Skin of body (tissue), 2 donors: ENCODE results near the gene KCNK15. TPM values are rescaled to one million over a fixed set of nuclear protein-coding genes. Genes with fewer than 3 reads are reported as not detected.

ENCODE experiments used
- DNase-seq: peaks from one replicate; lab custom pipeline; 2025; lab: John Stamatoyannopoulos, UW
- total RNA-seq: library from RNA; depleted of rRNA; stranded (reverse); fragments of >200 nt; gene quantifications from one replicate; pipeline ENCODE4 v1.2.3, GENCODE V29; 2014

The KCNK15 gene
- total RNA-seq, 1 donor from 2014 or later, result 0.59 TPM

DNA sequence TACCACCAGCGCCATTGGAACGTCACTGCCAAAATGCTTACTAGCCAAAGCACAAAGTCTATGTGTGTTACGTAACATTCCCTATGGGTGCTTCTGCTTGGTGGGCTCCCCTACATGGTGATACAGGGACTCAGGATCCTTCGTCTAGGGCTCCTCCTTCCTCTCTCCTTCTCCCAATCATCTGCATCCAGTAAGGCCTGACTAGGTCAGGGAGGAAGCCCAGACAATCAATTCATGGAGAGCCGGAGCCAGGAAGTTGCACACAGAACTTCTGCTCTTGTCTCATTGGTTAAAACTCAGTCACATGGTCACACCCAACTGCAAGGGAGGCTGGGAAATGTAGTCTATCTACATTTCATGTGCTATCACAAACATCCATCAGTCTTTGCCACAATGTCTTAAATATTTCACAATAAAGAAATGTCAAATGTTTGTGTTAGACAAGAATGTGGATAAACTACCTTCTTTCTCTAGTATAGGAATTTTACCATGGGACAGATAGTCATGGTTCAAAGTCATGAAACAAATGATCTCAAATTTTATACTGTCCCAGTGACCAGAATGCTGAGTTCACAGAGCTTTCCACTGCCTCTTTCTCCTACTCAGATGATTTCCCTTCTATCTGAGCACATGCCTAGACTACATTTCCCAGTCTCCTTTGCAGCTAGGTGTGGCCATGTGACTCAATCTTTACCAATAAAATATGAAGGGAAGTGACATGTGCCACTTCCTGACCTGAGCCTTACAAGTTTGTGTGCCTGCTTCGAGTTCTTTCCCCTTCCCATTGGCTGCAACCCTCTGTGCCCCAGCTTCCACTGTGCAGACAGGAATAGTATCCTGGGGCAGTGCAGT is 9.3 kb upstream of the KCNK15 start:
- DNase-seq, result peak; percentile 78

DNA sequence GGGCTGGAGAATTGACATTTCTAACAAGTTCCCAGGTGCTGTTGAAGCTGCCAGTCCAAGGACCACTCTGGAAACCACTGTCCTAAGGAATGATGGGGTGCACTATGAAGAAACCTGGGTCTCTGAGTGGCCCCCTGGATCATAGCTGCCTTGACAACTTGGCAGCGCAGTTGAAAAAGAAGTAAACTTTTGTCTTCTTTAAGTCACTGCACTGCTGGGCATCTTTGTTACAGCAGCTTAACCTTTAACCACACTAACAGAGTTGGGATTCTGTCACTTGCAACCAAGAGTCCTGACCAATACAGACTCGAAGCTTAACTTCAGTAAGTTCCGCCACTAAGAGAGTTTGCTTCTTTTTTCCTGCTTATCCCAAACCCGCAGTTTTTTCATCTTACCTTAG is 8.5 kb upstream of the KCNK15 start:
- no peak for DNase-seq

DNA sequence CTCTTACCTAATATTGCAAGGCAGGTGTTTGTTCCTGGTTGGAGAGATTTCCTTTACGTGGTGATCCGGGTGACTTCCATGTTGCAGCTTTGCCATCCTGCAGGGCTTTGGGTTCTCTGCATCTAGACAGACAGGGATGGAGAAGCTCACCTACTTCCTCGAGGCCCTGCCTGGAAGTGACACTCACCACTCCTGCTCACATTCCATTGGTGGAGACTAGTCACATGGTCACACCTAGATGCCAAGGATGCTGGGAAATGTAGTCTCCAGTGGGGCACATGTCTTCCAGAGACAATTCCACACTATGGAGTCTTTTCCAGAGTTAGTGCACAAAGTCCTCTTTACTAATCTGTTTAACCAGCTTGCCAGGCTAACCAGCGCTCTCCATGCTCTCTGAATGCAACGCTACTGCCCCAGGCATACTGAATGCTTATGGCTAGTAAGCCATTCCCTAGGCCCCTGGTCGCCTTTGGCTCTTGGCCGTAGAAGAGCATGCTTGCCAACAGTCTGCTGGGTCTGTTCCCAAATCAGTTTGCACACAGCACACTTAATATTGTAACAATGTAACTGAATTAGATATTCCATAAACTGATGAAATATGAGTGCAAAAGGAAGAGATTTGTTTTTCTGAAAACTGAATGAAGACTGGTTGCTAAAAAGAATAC is 6.7 kb upstream of the KCNK15 start:
- peak; percentile 43 for DNase-seq

DNA sequence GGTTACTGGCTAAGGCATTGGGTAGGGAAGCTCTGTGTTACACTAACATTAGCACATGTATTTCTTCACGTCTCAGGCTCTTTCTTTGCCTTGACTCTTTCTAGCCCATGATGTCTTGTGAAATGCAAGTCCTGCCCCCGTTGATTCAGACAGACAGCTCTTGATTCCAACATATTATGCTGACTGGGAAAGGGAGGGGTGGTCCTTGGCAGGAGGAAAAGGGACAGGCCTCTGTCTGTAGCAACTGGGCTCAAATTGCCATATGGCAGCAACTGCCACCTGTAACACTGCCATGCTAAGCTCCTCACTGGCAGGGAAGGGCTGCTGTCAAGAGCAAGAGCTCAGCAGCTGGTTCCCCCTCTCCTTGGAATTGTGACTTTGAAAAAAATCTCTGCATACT is 5.7 kb upstream of the KCNK15 start:
- DNase-seq, result no peak

DNA sequence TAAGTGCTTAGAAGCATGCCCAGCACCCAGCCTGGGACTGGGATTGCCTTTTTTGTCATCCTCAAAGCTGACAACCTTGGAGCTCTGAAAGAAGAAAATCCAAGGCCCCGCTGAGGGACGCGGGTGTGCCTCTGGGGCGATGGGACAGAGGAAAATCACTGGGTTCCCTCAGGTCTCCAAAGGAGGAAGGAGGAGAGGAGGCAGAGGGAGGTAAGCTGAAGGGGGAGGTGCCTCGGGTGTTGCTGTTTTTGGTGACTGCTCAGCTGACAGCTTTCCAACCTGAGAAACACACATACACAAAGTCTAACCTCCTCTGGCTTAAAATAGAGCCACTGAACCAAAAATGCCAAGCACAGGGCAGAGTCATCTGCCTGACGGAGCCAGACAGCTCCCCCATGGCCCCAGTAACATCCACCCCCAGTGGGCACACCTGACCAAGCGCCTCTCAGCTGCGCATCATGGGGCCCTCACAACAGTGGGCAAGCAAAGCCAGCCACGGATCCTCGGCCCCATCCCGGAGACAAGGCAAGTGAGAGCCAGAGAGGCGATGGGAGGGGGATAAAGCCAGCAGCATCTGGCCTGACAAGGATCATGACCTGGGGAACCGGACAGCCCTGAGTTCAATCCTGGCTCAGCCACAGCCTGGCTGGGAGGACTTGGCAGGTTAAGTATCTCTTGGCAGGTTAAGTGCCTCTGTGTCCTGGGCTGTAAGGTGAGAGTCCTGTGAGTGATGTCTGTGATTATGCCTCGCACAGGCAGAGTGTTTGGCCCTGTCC is 3.2 kb upstream of the KCNK15 start:
- DNase-seq, result no peak

DNA sequence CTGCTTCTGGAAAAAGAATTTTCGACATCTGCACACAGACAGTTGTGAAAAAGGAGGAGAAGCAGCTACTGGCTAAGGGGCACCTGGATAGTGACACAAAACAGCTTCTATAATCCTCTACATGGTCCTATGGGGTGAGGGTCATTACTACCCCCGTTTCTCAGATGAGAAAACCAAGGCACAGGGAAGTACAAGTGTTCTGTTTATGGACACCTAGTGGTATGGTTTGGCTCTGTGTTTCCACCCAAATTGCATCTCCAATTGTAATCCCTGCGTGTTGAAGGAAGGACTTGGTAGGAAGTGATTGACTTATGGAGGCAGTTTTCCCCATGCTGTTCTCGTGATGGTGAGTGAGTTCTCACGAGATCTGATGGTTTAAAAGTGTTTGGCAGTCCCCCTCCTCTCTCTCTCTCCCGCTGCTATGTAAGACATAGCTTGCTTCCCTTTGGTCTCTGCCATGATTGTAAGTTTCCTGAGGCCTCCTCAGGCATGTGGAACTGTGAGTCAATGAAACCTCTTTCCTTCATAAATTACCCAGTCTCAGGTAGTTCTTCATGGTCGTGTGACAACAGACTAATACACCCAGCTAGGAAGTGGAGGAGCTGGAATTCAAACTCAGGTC is 2.5 kb upstream of the KCNK15 start:
- DNase-seq, result no peak

DNA sequence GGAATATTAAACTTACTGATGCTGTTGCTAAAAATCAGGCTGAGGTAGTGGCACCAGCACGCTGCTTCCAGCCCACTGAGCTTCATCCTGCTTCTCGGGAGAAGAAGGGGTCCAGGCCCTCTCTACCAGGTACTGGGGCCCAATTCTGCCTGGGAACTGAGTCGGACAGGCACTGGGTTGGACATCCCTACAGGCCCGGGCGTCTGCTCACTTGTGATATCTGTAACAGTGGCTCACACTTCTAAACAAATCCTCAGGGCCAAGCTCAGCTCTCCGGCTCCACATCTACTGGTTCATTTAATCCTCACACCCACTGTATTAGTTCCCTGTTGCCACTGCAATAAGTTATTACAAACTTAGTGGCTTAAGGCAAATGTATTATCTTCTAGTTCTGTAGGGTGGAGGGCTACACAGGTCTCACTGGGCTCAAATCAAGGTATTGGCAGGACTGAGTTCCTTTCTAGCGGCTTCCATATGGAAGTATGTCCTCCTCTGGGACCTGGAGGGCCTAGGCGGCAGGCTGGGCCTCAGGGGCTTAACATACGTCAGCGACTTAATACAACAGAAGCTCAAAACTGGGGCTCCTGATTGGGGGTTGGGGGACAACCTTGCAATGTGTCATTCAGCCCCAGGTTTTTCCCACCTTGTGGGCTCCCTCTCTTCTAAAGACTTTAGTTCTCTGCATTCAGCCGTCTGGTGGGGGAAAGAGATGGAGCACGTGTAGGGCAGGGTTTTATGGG is 1.6 kb upstream of the KCNK15 start:
- no peak for DNase-seq

DNA sequence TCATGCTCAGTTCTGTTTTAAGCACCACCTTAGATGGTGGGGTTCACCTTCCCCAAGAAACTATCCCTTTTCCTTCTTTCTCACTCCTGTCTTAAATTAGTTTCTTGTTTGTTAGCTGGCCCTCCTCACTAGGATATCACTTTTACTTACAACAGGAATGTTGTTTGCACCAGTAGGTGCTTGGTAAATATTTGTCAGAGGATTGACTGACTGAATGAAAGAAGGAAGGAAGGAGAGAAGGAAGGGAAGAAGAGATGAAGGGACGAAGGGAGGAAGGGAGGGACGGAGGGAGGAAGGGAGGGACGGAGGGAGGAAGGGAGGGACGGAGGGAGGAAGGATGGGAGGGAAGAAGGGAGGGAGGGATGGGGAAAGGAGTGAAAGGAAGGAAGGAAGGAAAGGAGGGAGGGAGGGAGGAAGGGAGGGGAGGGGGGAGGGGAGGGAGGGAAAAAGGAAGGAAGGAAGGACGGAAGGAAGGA is 505 bp upstream of the KCNK15 start:
- no peak for DNase-seq

DNA sequence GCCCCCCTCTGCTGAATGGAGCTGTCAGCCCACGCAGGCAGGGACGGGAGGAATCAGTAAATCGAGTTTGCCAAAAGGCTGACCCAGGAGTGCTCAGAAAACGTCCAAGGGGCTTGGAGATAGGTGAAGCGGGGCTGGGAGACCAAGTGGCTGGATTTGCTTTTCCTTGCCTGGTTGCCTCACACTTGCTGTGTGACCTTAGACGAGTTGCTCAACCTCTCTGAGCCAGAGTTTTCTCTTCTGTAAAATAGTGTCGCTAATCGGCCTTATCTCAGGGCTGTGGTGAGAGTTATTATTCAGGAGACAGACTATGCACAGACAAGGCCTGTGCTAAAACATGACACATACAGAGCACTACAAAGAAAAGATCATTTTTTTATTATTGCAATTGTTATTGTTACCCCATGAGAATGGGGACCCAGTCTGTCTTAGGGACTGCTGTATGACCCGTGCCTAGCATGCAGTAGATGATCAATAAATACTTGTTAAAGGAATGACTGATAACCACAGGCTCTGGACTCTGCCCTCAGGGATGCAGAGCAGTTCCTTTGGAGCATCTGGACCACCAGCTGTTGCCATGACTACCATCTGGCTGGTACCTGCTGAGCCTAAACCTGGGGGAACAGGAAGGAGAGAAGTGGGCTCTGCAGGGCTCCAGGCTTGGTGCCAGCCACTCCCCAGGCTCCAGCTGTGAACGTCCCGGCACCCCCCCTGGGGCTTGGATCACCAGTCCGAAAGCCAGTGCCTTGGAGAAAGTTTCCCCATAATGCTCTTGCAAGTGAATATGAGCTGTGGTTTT is 901 bp downstream of the KCNK15 start:
- DNase-seq, result no peak

DNA sequence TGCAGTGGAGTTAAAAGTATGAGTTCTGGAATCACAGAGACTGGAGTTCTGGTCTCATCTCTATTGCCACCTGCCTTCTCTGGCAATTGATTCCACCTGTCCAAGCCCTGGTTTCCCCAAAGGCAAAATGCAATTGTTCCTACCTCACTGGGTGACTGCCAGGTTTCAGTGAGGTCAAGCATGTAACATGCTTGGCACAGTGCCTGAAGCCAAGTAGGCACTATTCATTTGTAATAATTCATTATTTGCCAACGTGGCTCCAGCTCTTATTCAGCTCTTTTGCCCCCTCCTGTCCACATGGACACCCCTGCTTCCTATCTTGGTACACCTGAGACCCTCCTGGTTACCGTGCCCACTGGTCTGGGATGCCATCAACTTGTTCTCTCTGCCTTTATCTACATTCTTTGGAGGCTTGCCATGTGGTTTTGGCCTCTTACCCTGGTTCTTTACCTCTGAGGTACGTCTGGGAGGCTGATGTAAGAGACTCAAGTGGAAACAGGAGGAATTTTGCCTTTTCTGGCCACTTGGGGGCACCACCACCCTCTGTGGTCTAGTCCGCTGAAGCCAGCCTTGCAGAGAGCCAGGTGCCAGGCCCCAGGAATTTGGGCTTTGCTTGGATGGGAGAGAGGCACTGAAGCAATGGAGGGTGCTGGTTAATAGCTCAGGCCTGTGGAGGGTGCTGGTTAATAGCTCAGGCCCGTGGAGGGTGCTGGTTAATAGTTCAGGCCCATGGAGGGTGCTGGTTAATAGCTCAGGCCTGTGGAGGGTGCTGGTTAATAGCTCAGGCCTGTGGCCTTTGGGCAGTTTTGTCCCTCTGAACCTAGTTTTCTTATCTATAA is 1.7 kb downstream of the KCNK15 start:
- no peak for DNase-seq

DNA sequence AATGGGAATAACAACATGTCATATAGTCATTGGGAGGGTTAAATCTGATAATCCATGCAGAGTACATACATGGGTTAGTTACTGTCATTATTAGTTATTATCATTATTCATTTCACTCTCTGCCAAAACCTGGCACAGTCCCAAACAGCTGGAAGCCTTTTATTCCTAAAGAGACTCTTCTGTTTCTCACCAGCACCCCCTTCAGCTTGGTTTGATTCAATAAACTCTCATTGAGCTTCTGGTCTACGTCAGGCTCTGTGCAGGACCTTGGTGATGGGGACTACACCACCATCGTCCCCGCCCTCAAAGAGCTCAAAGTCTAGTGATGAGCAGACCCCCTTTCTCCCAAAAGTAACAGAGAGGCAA is 2.3 kb downstream of the KCNK15 start:
- DNase-seq, result no peak

DNA sequence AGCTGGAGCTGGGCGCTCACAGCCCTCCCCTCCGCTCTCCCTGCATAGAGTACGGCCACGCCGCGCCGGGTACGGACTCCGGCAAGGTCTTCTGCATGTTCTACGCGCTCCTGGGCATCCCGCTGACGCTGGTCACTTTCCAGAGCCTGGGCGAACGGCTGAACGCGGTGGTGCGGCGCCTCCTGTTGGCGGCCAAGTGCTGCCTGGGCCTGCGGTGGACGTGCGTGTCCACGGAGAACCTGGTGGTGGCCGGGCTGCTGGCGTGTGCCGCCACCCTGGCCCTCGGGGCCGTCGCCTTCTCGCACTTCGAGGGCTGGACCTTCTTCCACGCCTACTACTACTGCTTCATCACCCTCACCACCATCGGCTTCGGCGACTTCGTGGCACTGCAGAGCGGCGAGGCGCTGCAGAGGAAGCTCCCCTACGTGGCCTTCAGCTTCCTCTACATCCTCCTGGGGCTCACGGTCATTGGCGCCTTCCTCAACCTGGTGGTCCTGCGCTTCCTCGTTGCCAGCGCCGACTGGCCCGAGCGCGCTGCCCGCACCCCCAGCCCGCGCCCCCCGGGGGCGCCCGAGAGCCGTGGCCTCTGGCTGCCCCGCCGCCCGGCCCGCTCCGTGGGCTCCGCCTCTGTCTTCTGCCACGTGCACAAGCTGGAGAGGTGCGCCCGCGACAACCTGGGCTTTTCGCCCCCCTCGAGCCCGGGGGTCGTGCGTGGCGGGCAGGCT is 4.6 kb downstream of the KCNK15 start:
- no peak for DNase-seq

DNA sequence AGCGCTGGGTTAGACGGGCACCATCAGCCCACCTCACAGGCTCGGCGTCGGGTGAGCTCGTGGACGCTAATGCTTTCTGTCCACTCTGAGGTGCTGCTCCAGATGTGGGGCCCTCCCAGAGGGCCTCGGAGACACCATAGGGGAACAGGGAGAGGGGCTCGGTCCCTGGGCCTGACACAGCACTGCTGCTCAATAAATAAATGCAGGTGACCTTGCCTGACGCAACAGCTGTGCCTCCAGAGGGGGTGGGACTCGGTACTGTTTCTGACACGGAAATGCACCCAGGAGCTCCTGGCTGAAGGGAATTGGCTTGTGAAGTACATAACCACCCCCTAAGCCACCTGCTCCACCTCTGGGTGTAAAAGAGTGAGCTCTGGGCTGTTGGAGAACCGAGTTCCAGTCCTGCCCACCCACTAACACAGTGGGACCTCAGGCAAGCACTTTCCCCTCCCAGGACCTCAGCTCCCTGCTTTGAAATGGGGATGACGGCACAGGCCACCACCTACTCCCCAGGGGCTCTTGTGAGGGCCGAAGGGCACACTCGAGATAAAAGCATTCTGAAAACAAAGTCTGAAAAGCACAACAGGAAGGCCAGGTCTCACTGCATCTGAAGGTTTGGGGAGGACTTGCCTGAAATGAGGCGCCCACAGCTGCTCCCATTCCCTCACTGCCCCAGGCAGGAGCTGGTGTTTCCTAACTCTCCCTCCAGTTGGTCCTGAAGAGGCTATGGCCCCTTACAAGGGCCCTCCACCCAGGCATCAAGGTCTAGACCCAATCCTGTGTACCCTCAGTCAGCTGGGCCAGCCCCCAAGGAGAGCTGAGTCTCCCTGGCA is 6.7 kb downstream of the KCNK15 start:
- DNase-seq, result no peak

DNA sequence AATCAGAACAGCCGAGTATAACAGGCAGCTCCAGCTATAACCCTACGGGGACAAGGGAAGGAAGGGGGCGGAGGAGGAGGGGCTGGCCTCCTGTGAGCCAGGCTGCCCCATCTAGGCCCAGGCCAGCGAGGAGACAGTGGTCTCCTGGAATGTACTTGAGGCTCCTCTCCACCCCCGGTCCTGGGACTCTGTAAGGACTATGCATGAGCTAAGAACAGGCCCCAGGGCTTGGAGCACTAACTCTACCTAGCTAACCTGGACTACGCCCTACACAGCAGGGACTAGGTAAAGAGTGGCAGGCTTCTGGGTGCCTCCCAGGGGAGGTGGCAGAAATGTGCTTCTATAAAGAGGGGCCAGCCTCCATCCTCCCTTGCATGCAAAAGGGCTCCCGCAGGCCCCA is 8.9 kb downstream of the KCNK15 start:
- no peak for DNase-seq

DNA sequence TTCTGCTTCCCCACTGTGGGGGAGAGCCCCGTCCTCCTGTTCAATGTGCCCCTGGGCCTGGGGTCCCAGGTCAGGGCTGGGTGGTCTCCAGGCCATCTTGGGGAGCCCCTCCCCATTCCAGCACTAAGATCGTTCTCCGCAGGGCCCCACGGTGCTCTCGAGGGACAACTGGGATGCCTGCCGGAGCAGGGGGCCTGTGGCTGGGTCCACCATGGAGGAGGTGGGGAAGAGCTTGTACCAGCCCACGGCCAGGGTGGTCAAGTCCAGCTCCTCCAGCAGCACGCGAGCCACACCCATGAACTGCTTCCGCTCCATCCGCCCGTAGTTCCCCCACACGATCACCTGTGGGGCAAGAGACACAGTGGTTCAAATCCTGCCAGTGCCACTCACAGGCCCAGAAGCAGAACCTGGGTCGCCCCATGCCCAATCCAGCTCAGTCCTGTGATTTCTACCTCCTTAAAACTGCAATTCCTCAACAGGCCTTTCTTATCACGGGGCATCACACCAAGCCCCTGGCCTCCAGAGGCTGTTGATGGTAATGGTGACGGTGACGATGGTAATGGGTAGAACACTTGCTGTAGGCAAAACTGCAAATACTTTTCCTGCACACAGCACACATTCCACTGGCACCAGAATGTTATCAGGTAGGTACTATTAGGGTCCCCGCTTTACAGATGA is 10.5 kb downstream of the KCNK15 start:
- no peak for DNase-seq

DNA sequence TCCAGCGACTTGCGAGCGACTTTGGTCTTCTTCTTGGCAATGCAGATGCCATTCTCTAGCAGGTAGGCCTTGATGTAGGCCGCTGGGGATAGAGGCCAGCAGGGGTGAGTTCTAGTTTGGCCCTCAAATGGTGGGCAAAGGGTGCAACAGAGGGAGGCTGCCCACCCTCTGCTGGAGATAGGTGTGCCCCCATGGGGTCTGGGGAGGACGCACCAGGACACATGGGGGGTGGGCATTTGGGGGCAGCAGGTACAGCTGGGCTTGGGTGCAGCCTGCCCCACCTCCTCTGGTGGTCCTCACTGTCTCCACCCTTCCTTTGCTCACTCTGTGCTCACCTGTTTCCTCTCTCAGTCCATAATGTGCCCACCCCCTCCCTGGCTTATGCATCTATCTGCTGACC is 11.3 kb downstream of the KCNK15 start:
- DNase-seq, result no peak
